ENCODE measurements around the gene HAND2.

Gene HAND2

GRCh38 chr4:173547889-173548288 lies 17.9 kb upstream of the HAND2 start:
- in situ Hi-C loops (cut with HindIII; ENCODE audit: low pct_unique_long_range_greater_than_20kb, low sequenced_read_pairs) = no loop called here
- DNase-seq (ENCODE audit: low read depth in 1 of 2, low spot score in 1 of 2) = no peak
- no peak for TF ChIP-seq JUND (IDR thresholded peaks at IDR 0.05; ENCODE audit: low read depth)

GRCh38 chr4:173546776-173547175 lies 16.7 kb upstream of the HAND2 start:
- no peak for TF ChIP-seq JUND (IDR thresholded peaks at IDR 0.05; ENCODE audit: low read depth)
- no peak for DNase-seq (ENCODE audit: low read depth in 1 of 2, low spot score in 1 of 2)
- in situ Hi-C loops (cut with HindIII; ENCODE audit: low pct_unique_long_range_greater_than_20kb, low sequenced_read_pairs) = no loop called here

- TF ChIP-seq JUND (IDR thresholded peaks at IDR 0.05; ENCODE audit: low read depth) = no peak
- DNase-seq (ENCODE audit: low read depth in 1 of 2, low spot score in 1 of 2) = no peak
- in situ Hi-C loops (cut with HindIII; ENCODE audit: low pct_unique_long_range_greater_than_20kb, low sequenced_read_pairs) = no loop called here
Observed at GRCh38 chr4:173545440-173545839, 15.4 kb upstream of the HAND2 start.

- in situ Hi-C loops (cut with HindIII; ENCODE audit: low pct_unique_long_range_greater_than_20kb, low sequenced_read_pairs) = no loop called here
- no peak for DNase-seq (ENCODE audit: low read depth in 1 of 2, low spot score in 1 of 2)
- TF ChIP-seq JUND (IDR thresholded peaks at IDR 0.05; ENCODE audit: low read depth) = no peak
Observed at GRCh38 chr4:173543266-173543665, 13.2 kb upstream of the HAND2 start.

GRCh38 chr4:173539986-173540385 lies 10.0 kb upstream of the HAND2 start:
- DNase-seq (ENCODE audit: low read depth in 1 of 2, low spot score in 1 of 2) = no peak
- in situ Hi-C loops (cut with HindIII; ENCODE audit: low pct_unique_long_range_greater_than_20kb, low sequenced_read_pairs) = no loop called here
- no peak for TF ChIP-seq JUND (IDR thresholded peaks at IDR 0.05; ENCODE audit: low read depth)

GRCh38 chr4:173538909-173539445 lies 8.9 kb upstream of the HAND2 start:
- in situ Hi-C loops (cut with HindIII; ENCODE audit: low pct_unique_long_range_greater_than_20kb, low sequenced_read_pairs) = no loop called here
- peak in 1 of 2 experiments; percentile 2 for DNase-seq (ENCODE audit: low read depth in 1 of 2, low spot score in 1 of 2)
- no peak for TF ChIP-seq JUND (IDR thresholded peaks at IDR 0.05; ENCODE audit: low read depth)

- peak; percentile 54 to 60 for DNase-seq (ENCODE audit: low read depth in 1 of 2, low spot score in 1 of 2)
- in situ Hi-C loops (cut with HindIII; ENCODE audit: low pct_unique_long_range_greater_than_20kb, low sequenced_read_pairs) = no loop called here
- no peak for TF ChIP-seq JUND (IDR thresholded peaks at IDR 0.05; ENCODE audit: low read depth)
Observed at GRCh38 chr4:173538148-173538908, 8.3 kb upstream of the HAND2 start.

- TF ChIP-seq JUND (IDR thresholded peaks at IDR 0.05; ENCODE audit: low read depth) = no peak
- DNase-seq (ENCODE audit: low read depth in 1 of 2, low spot score in 1 of 2) = no peak
- in situ Hi-C loops (cut with HindIII; ENCODE audit: low pct_unique_long_range_greater_than_20kb, low sequenced_read_pairs) = no loop called here
Observed at GRCh38 chr4:173537613-173538147, 7.7 kb upstream of the HAND2 start.

- in situ Hi-C loops (cut with HindIII; ENCODE audit: low pct_unique_long_range_greater_than_20kb, low sequenced_read_pairs) = no loop called here
- no peak for TF ChIP-seq JUND (IDR thresholded peaks at IDR 0.05; ENCODE audit: low read depth)
- peak in 1 of 2 experiments; percentile 33 for DNase-seq (ENCODE audit: low read depth in 1 of 2, low spot score in 1 of 2)
Observed at GRCh38 chr4:173536808-173537429, 6.9 kb upstream of the HAND2 start.

GRCh38 chr4:173535957-173536356 lies 5.9 kb upstream of the HAND2 start:
- TF ChIP-seq JUND (IDR thresholded peaks at IDR 0.05; ENCODE audit: low read depth) = no peak
- in situ Hi-C loops (cut with HindIII; ENCODE audit: low pct_unique_long_range_greater_than_20kb, low sequenced_read_pairs) = no loop called here
- no peak for DNase-seq (ENCODE audit: low read depth in 1 of 2, low spot score in 1 of 2)

- DNase-seq (ENCODE audit: low read depth in 1 of 2, low spot score in 1 of 2) = no peak
- in situ Hi-C loops (cut with HindIII; ENCODE audit: low pct_unique_long_range_greater_than_20kb, low sequenced_read_pairs) = no loop called here
Observed at GRCh38 chr4:173535165-173535902, 5.3 kb upstream of the HAND2 start.

GRCh38 chr4:173534434-173534833 lies 4.4 kb upstream of the HAND2 start:
- in situ Hi-C loops (cut with HindIII; ENCODE audit: low pct_unique_long_range_greater_than_20kb, low sequenced_read_pairs) = no loop called here
- no peak for TF ChIP-seq JUND (IDR thresholded peaks at IDR 0.05; ENCODE audit: low read depth)
- DNase-seq (ENCODE audit: low read depth in 1 of 2, low spot score in 1 of 2) = no peak

More at GRCh38 chr4:173535165-173535902, 5.3 kb upstream of the HAND2 start:
- TF ChIP-seq JUND (IDR thresholded peaks at IDR 0.05; ENCODE audit: low read depth) = no peak
